NCI-H69 (cell line): ENCODE results near the gene LMAN2.
"Not testable (repeated sequence)": the region's sequence is repeated elsewhere in the genome, so short reads cannot be mapped to it uniquely, and the experiment has no call there.

Experiments used
- DNase-seq: peaks from one replicate; lab custom pipeline; 2025; lab: John Stamatoyannopoulos, UW

Gene LMAN2

GRCh38 chr5:177364159-177364962, 12.9 kb upstream of the LMAN2 start:
- DNase-seq: no peak

- DNase-seq: no peak
Measured at GRCh38 chr5:177363565-177363964, 12.1 kb upstream of the LMAN2 start.

- DNase-seq: peak; percentile 81
Measured at GRCh38 chr5:177362610-177363507, 11.4 kb upstream of the LMAN2 start.

- DNase-seq: no peak
Measured at GRCh38 chr5:177362292-177362609, 10.8 kb upstream of the LMAN2 start.

GRCh38 chr5:177361418-177362291, 10.2 kb upstream of the LMAN2 start:
- DNase-seq: no peak

GRCh38 chr5:177360740-177361139, 9.3 kb upstream of the LMAN2 start:
- not testable (repeated sequence) for DNase-seq

- no peak for DNase-seq
Measured at GRCh38 chr5:177359860-177360259, 8.4 kb upstream of the LMAN2 start.

GRCh38 chr5:177359451-177359851, 8.0 kb upstream of the LMAN2 start:
- no peak for DNase-seq

GRCh38 chr5:177358370-177358819, 6.9 kb upstream of the LMAN2 start:
- DNase-seq: no peak

- peak; percentile 79 for DNase-seq
Measured at GRCh38 chr5:177357459-177358351, 6.2 kb upstream of the LMAN2 start, which contains the start of gene RGS14. Gene RGS14 (plus strand): TSS chr5:177357924. CDS start chr5:177358025, 101 bp downstream.

- DNase-seq: peak; percentile 55
Measured at GRCh38 chr5:177357146-177357458, 5.6 kb upstream of the LMAN2 start.

- no peak for DNase-seq
Measured at GRCh38 chr5:177356746-177357145, 5.3 kb upstream of the LMAN2 start.

- no peak for DNase-seq
Measured at GRCh38 chr5:177355868-177356168, 4.3 kb upstream of the LMAN2 start.

GRCh38 chr5:177355162-177355867, 3.8 kb upstream of the LMAN2 start:
- no peak for DNase-seq

- DNase-seq: no peak
Measured at GRCh38 chr5:177354711-177355110, 3.2 kb upstream of the LMAN2 start.

- no peak for DNase-seq
Measured at GRCh38 chr5:177354256-177354655, 2.8 kb upstream of the LMAN2 start.

GRCh38 chr5:177353093-177353492, 1.6 kb upstream of the LMAN2 start:
- no peak for DNase-seq

- peak; percentile 49 for DNase-seq
Measured at GRCh38 chr5:177350776-177351391, 584 bp downstream of the LMAN2 start.

GRCh38 chr5:177349762-177350161, 1.7 kb downstream of the LMAN2 start:
- no peak for DNase-seq

- no peak for DNase-seq
Measured at GRCh38 chr5:177349362-177349647, 2.2 kb downstream of the LMAN2 start.
